Measurements from ENCODE around the gene ZCCHC14.

ZCCHC14 gene

GRCh38 chr16:87492721-87493607 is at the start of gene ZCCHC14:
Gene ZCCHC14 (minus strand): TSS chr16:87493024. CDS start chr16:87492238, 786 bp downstream.
- DNase-seq: peak; percentile 99

GRCh38 chr16:87541872-87542234 is 49.0 kb upstream of the ZCCHC14 start:
- DNase-seq: no peak

GRCh38 chr16:87541147-87541871 is 48.5 kb upstream of the ZCCHC14 start:
- no peak for DNase-seq

GRCh38 chr16:87540897-87541146 is 48.0 kb upstream of the ZCCHC14 start:
- DNase-seq: no peak

- no peak for DNase-seq
Observed at GRCh38 chr16:87540072-87540896, 47.5 kb upstream of the ZCCHC14 start.

- DNase-seq: no peak
Observed at GRCh38 chr16:87539113-87539512, 46.3 kb upstream of the ZCCHC14 start.

- peak; percentile 58 for DNase-seq
Observed at GRCh38 chr16:87538594-87538993, 45.8 kb upstream of the ZCCHC14 start.

GRCh38 chr16:87538160-87538559 is 45.3 kb upstream of the ZCCHC14 start:
- no peak for DNase-seq

- no peak for DNase-seq
Observed at GRCh38 chr16:87536795-87537142, 43.9 kb upstream of the ZCCHC14 start.

- DNase-seq: no peak
Observed at GRCh38 chr16:87535855-87536794, 43.3 kb upstream of the ZCCHC14 start.

- DNase-seq: no peak
Observed at GRCh38 chr16:87535457-87535854, 42.6 kb upstream of the ZCCHC14 start.

- no peak for DNase-seq
Observed at GRCh38 chr16:87534751-87535150, 41.9 kb upstream of the ZCCHC14 start.

GRCh38 chr16:87534030-87534653 is 41.3 kb upstream of the ZCCHC14 start:
- DNase-seq: no peak

- no peak for DNase-seq
Observed at GRCh38 chr16:87533061-87533460, 40.2 kb upstream of the ZCCHC14 start.

GRCh38 chr16:87531418-87531817 is 38.6 kb upstream of the ZCCHC14 start:
- DNase-seq: no peak

- no peak for DNase-seq
Observed at GRCh38 chr16:87528690-87529579, 36.1 kb upstream of the ZCCHC14 start.

- DNase-seq: no peak
Observed at GRCh38 chr16:87527055-87527724, 34.4 kb upstream of the ZCCHC14 start.

GRCh38 chr16:87526238-87526947 is 33.6 kb upstream of the ZCCHC14 start:
- no peak for DNase-seq

GRCh38 chr16:87525352-87525751 is 32.5 kb upstream of the ZCCHC14 start:
- no peak for DNase-seq

GRCh38 chr16:87524407-87524806 is 31.6 kb upstream of the ZCCHC14 start:
- DNase-seq: no peak
